ENCODE results near the gene CDH12. TPM values are rescaled to one million over a fixed set of nuclear protein-coding genes. Genes with fewer than 3 reads are reported as not detected.

The CDH12 gene
- total RNA-seq, 2 donors from 2014 or later, result 0.14 to 1.0 TPM

DNA sequence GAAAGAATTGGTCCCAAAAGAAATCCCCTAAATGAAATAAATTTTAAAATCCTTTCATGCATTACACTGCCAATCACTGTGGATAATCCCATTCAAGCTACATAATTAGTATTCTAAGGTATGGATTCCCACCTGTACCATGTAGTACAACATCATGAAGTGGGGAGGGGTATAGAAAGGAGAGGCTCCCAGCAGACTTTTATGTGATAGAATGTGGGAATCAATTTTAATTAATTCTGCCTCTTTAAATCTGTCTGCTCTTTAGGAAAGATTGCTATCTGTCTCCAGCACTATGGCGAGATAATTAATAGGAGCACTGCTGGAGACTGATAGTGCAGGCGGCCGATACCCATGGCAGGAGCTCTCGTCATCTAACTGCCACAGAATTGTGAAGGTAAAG, 95.4 kb downstream of the CDH12 start:
- Histone ChIP-seq H3K27ac (no peak overlapping the region), H3K4me1 (replicated peaks) (no peaks in the 10 kb centered on the region), H3K9me3 (no peaks in the 10 kb centered on the region), H3K4me3 (no peak overlapping the region), H3K27me3 (replicated peaks; ENCODE audit: insufficient read depth) (no peaks in the 10 kb centered on the region), H3K36me3 (no peaks in the 10 kb centered on the region)
- DNase-seq (ENCODE audit: low spot score), result no peak
- no peak for TF ChIP-seq POLR2AphosphoS5 (IDR thresholded peaks at IDR 0.05)
- TF ChIP-seq POLR2A (IDR thresholded peaks at IDR 0.05), result no peak
- intact Hi-C loops (cut with DNase I), result no loop called here
- WGBS, result 39% methylated on average over 4 of the region's 4 CpGs

DNA sequence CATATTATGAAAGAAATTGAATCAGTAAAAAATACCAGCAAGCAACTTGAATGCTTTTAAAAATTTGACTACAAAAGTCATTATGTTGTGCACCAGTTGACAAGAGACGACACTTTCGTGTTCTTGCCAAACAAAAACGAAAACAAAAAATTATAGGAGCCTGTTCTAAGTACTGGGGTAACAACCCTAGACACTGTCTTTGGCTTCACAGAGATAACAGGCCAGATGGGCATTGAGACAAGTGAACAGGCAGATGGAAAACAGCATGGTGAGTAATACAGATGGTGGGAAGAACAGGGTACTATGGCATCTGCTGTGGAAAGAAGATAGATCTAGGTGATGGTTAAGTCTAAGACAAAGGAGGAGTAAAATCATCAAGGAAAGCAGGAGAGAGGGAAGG, 99.0 kb downstream of the CDH12 start:
- no peak for DNase-seq (ENCODE audit: low spot score)
- H3K4me1 ChIP-seq (replicated peaks), result no peaks in the 10 kb centered on the region
- no peaks in the 10 kb centered on the region for H3K9me3 ChIP-seq
- H3K36me3 ChIP-seq, result no peaks in the 10 kb centered on the region
- intact Hi-C loops (cut with DNase I), result no loop called here
- H3K4me3 ChIP-seq, result no peak overlapping the region
- H3K27me3 ChIP-seq (replicated peaks; ENCODE audit: insufficient read depth), result no peaks in the 10 kb centered on the region
- TF ChIP-seq, protein P1, sequence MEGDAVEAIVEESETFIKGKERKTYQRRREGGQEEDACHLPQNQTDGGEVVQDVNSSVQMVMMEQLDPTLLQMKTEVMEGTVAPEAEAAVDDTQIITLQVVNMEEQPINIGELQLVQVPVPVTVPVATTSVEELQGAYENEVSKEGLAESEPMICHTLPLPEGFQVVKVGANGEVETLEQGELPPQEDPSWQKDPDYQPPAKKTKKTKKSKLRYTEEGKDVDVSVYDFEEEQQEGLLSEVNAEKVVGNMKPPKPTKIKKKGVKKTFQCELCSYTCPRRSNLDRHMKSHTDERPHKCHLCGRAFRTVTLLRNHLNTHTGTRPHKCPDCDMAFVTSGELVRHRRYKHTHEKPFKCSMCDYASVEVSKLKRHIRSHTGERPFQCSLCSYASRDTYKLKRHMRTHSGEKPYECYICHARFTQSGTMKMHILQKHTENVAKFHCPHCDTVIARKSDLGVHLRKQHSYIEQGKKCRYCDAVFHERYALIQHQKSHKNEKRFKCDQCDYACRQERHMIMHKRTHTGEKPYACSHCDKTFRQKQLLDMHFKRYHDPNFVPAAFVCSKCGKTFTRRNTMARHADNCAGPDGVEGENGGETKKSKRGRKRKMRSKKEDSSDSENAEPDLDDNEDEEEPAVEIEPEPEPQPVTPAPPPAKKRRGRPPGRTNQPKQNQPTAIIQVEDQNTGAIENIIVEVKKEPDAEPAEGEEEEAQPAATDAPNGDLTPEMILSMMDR (IDR thresholded peaks at IDR 0.05), result no peak
- no peak for TF ChIP-seq POLR2AphosphoS5 (IDR thresholded peaks at IDR 0.05)
- TF ChIP-seq POLR2A (IDR thresholded peaks at IDR 0.05), result no peak
- no peak overlapping the region for H3K27ac ChIP-seq
- WGBS, result 85% methylated on average over 3 of the region's 3 CpGs

DNA sequence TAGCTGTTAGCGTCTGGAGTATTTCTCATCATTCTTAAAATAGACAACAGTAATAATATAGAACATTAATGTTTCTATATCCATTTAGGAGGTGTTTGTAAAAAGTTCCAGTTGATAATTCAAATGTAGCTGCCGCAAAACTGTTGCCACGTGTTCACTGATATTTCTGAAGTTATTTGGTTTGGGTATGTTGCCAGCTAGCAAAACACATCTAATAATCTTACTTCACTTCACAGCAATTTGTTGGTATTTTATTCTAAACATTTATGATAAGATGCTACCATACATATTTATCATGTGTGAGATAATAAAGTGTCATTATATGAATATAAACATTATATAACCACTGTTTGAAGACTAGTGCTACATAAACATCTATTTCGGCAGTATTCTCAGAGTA, 101.6 kb downstream of the CDH12 start:
- Histone ChIP-seq H3K27ac (no peak overlapping the region), H3K9me3 (no peaks in the 10 kb centered on the region), H3K4me1 (replicated peaks) (no peaks in the 10 kb centered on the region), H3K4me3 (no peak overlapping the region), H3K27me3 (replicated peaks; ENCODE audit: insufficient read depth) (no peaks in the 10 kb centered on the region), H3K36me3 (no peaks in the 10 kb centered on the region)
- TF ChIP-seq POLR2A (IDR thresholded peaks at IDR 0.05) (no peak), POLR2AphosphoS5 (IDR thresholded peaks at IDR 0.05) (no peak)
- TF ChIP-seq, protein P1 (IDR thresholded peaks at IDR 0.05), result no peak
- intact Hi-C loops (cut with DNase I), result no loop called here
- no peak for DNase-seq (ENCODE audit: low spot score)
- WGBS, result 62% methylated on average over 4 of the region's 4 CpGs

DNA sequence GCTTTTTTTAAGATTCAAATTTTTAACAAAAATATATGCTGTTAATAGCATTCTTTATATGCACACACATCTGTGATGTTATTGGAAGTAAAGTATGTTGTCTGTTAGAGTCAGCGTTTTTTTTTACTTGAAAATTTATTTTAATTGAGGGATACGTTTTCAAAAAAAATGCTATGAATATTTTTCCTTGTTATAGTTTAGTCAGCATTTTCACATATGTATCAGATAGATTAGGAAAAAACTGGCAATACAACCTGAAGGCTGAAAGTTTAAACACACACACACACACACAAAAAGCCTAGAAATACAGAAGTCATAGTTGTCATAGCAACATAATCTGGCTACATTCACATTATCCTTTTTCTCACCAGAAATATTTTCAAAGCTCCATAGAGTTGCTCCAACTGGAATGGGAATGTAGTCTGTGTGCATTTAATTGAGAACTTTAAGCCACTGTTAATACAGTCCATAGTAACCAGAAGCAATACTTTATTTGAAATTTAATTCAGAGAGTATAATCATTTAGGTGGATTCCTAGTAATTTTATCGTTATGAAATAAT, 116.6 kb downstream of the CDH12 start:
- Histone ChIP-seq H3K36me3 (no peaks in the 10 kb centered on the region), H3K27me3 (replicated peaks; ENCODE audit: insufficient read depth) (no peaks in the 10 kb centered on the region), H3K4me3 (no peak overlapping the region), H3K9me3 (no peaks in the 10 kb centered on the region), H3K4me1 (replicated peaks) (no peaks in the 10 kb centered on the region), H3K27ac (no peak overlapping the region)
- TF ChIP-seq POLR2AphosphoS5 (IDR thresholded peaks at IDR 0.05) (no peak), POLR2A (IDR thresholded peaks at IDR 0.05) (no peak)
- TF ChIP-seq, protein P1 (IDR thresholded peaks at IDR 0.05), result no peak
- 79% methylated on average over 3 of the region's 3 CpGs for WGBS
- DNase-seq (ENCODE audit: low spot score), result no peak
- intact Hi-C loops (cut with DNase I), result no loop called here

DNA sequence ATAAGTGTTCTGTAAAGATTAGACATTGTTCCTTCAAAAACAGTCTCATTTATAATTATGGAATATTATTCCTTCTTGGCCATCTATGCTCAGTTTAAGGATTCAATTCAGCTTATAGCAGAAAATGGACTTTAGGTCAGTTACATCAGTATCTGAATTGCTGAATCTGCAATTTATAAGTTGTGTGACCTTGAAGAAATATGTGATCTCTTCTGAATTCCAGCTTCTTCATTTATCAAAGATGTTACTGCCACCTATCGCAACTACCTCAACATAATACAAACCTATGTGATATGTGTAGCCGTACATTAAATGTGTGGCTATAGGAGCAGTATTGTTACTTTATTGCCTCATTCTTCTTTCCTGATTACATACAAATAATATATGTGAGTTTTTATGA, 118.2 kb downstream of the CDH12 start:
- Histone ChIP-seq H3K36me3 (no peaks in the 10 kb centered on the region), H3K27me3 (replicated peaks; ENCODE audit: insufficient read depth) (no peaks in the 10 kb centered on the region), H3K4me1 (replicated peaks) (no peaks in the 10 kb centered on the region), H3K27ac (no peak overlapping the region), H3K4me3 (no peak overlapping the region), H3K9me3 (no peaks in the 10 kb centered on the region)
- DNase-seq (ENCODE audit: low spot score), result no peak
- 88% methylated on average over 2 of the region's 2 CpGs for WGBS
- intact Hi-C loops (cut with DNase I), result no loop called here
- TF ChIP-seq POLR2A (IDR thresholded peaks at IDR 0.05) (no peak), POLR2AphosphoS5 (IDR thresholded peaks at IDR 0.05) (no peak)
- TF ChIP-seq, protein P1 (IDR thresholded peaks at IDR 0.05), result no peak
